A673 (cell line): ENCODE results near the gene GFRA3. TPM values are rescaled to one million over a fixed set of nuclear protein-coding genes. Genes with fewer than 3 reads are reported as not detected.

Experiments used
- BruUV-seq: library from RNA; stranded (reverse); fragments of 400-500 nt; replicated peaks from 2 replicates; lab custom pipeline; 2021; lab: Mats Ljungman, UMichigan
- CTCF ChIA-PET: fragments of 300-600 bp; sonication (Branson Sonifier 250); formaldehyde crosslinking; loops from one replicate; lab custom pipeline; 2022; ENCODE audit warnings: antibody characterized with exemption; lab: Charles Lee
- POLR2A ChIA-PET: fragments of 300-600 bp; sonication (Branson Sonifier 250); formaldehyde crosslinking; loops from one replicate; lab custom pipeline; 2022; ENCODE audit warnings: antibody characterized with exemption; ENCODE audit not compliant: low non-redundant PET; lab: Charles Lee
- DNase-seq: peaks from one replicate; pipeline ENCODE4 v3.0.0-alpha.2; 2015; ENCODE audit warnings: low spot score
- H3K27ac ChIP-seq: fragments of 200-600 bp; sonication (generic); 2 replicates; pipeline ENCODE4 v1.5.1; 2016; ENCODE audit warnings: mixed run types, low read depth, mild to moderate bottlenecking, mixed read lengths, antibody characterized with exemption, low read length; ENCODE audit not compliant: poor library complexity, severe bottlenecking
- H3K27me3 ChIP-seq: fragments of 200-600 bp; sonication (generic); replicated peaks from 2 replicates; pipeline ENCODE4 v1.6.1; 2017; ENCODE audit warnings: mixed run types, low read depth, mild to moderate bottlenecking, mixed read lengths, antibody characterized with exemption, low read length; ENCODE audit not compliant: insufficient read depth, poor library complexity
- H3K36me3 ChIP-seq: fragments of 200-600 bp; sonication (generic); 2 replicates; pipeline ENCODE4 v1.6.1; 2016; ENCODE audit warnings: mixed run types, mild to moderate bottlenecking, mixed read lengths, antibody characterized with exemption, low read length; ENCODE audit not compliant: insufficient read depth, poor library complexity, severe bottlenecking
- H3K4me1 ChIP-seq: fragments of 200-600 bp; sonication (generic); 2 replicates; pipeline ENCODE4 v1.6.1; 2017; ENCODE audit warnings: mixed run types, mild to moderate bottlenecking, mixed read lengths, antibody characterized with exemption, low read length; ENCODE audit not compliant: insufficient read depth, poor library complexity, severe bottlenecking
- H3K4me3 ChIP-seq: fragments of 200-600 bp; sonication (generic); 2 replicates; pipeline ENCODE4 v1.5.1; 2016; ENCODE audit warnings: low read depth, mixed run types, mild to moderate bottlenecking, mixed read lengths, low read length; ENCODE audit not compliant: poor library complexity, severe bottlenecking
- H3K9me3 ChIP-seq: fragments of 200-600 bp; sonication (generic); 2 replicates; pipeline ENCODE4 v1.6.1; 2016; ENCODE audit warnings: mixed run types, low read depth, mild to moderate bottlenecking, mixed read lengths, antibody characterized with exemption, low read length; ENCODE audit not compliant: poor library complexity, severe bottlenecking
- CTCF ChIP-seq: fragments of 300-800, 200-600 bp; sonication (generic); conservative IDR thresholded peaks from 2 replicates; pipeline ENCODE4 v1.5.1; 2017; ENCODE audit warnings: low read depth, mild to moderate bottlenecking, antibody characterized with exemption, low read length, moderate library complexity, mixed read lengths
- EZH2 ChIP-seq: fragments of 200-600 bp; sonication (generic); IDR thresholded peaks from 2 replicates; pipeline ENCODE4 v1.6.1; 2017; ENCODE audit warnings: borderline replicate concordance, low read depth, mild to moderate bottlenecking, mixed read lengths, antibody characterized with exemption, low read length; ENCODE audit not compliant: poor library complexity, severe bottlenecking
- intact Hi-C: fragments of 100-400 bp; cut with micrococcal nuclease; formaldehyde crosslinking; loops from one replicate; pipeline ENCODE4 v1.10.0; 2022; ENCODE audit not compliant: unreplicated experiment
- total RNA-seq: library from RNA; stranded (reverse); gene quantifications from 2 replicates; pipeline ENCODE4 v1.2.3, GENCODE V29; 2021

Gene GFRA3
- total RNA-seq, 1 experiment from 2014 or later: 0.75 TPM

- DNase-seq: no peak
- H3K4me1 ChIP-seq: peaks cover 12% of the 10 kb centered on the region
- no peaks in the 10 kb centered on the region for H3K9me3 ChIP-seq
- ChIA-PET POLR2A (no interaction called here), CTCF (no interaction called here)
- intact Hi-C loops: loop anchor here (10.0 kb wide), 1 partner anchor 284 kb away; no protein-coding TSS in a partner anchor
- no TSS peak for BruUV-seq
- no peaks in the 10 kb centered on the region for H3K27me3 ChIP-seq
- no peak overlapping the region for H3K27ac ChIP-seq
- H3K36me3 ChIP-seq: peaks cover 15% of the 10 kb centered on the region
- H3K4me3 ChIP-seq: no peak overlapping the region
- TF ChIP-seq EZH2: no peak
- no peak for TF ChIP-seq CTCF
These were observed 63.4 kb downstream of the GFRA3 start for GRCh38 chr5:138210985-138211384.

Other genes with a start within 250 kb of the GFRA3 start
- 22.7 and 23.5 TPM in 2 replicates for gene FAM13B, start 241.5 kb downstream of the GFRA3 start, total RNA-seq
- gene WNT8A, start 190.6 kb downstream of the GFRA3 start, total RNA-seq: not detected in 2 replicates
- gene NME5, start 135.2 kb downstream of the GFRA3 start, total RNA-seq: 0.72 TPM in 1 of 2 replicates, not detected in the other
- 86.7 and 97.6 TPM in 2 replicates for gene BRD8, start 96.0 kb downstream of the GFRA3 start, total RNA-seq
- gene KIF20A, start 95.5 kb downstream of the GFRA3 start, total RNA-seq: 116 and 119 TPM in 2 replicates
- gene CDC23, start 61.3 kb downstream of the GFRA3 start, total RNA-seq: 54.0 and 55.1 TPM in 2 replicates
- 22.3 and 25.6 TPM in 2 replicates for gene CDC25C, start 57.2 kb upstream of the GFRA3 start, total RNA-seq
- gene FAM53C, start 63.6 kb upstream of the GFRA3 start, total RNA-seq: 39.7 and 39.8 TPM in 2 replicates
- gene KDM3B, start 78.1 kb upstream of the GFRA3 start, total RNA-seq: 62.1 and 65.1 TPM in 2 replicates
- gene REEP2, start 164.4 kb upstream of the GFRA3 start, total RNA-seq: 8.4 and 14.6 TPM in 2 replicates
- 64.8 and 98.2 TPM in 2 replicates for gene EGR1, start 190.9 kb upstream of the GFRA3 start, total RNA-seq